Measurements from ENCODE around the gene PTPN21.

GRCh38 chr14:88584451-88584850 lies 29.6 kb upstream of the PTPN21 start:
- no peak for TF ChIP-seq CTCF (IDR thresholded peaks at IDR 0.05; ENCODE audit: extremely low read depth in 1 of 2, insufficient read depth in 1 of 2, low read depth in 1 of 2, low read length in 2 of 2)
- no peak for TF ChIP-seq MAX (IDR thresholded peaks at IDR 0.05; ENCODE audit: insufficient read depth, insufficient read length)
- TF ChIP-seq POLR2A (IDR thresholded peaks at IDR 0.05; ENCODE audit: low read depth, low read length) = no peak
- no peak for TF ChIP-seq POLR2AphosphoS5 (IDR thresholded peaks at IDR 0.05; ENCODE audit: insufficient read depth, low read depth, low read length)
- no peak for TF ChIP-seq EZH2 (IDR thresholded peaks at IDR 0.05; ENCODE audit: borderline replicate concordance, low read depth, low read length, severe bottlenecking)
- TF ChIP-seq JUN (IDR thresholded peaks at IDR 0.05; ENCODE audit: borderline replicate concordance, insufficient read depth, insufficient read length, low read depth) = no peak
- TF ChIP-seq GATA2 (IDR thresholded peaks at IDR 0.05; ENCODE audit: insufficient read depth, insufficient read length, low read depth, low read length) = no peak
- no peak for TF ChIP-seq MYC (IDR thresholded peaks at IDR 0.05; ENCODE audit: low read depth, low read length)
- no peak for TF ChIP-seq FOS (IDR thresholded peaks at IDR 0.05; ENCODE audit: borderline replicate concordance, insufficient read depth, low read length)

Data from endothelial cell of umbilical vein (primary cell).